ENCODE results near the gene RBM10.

RBM10 gene

DNA sequence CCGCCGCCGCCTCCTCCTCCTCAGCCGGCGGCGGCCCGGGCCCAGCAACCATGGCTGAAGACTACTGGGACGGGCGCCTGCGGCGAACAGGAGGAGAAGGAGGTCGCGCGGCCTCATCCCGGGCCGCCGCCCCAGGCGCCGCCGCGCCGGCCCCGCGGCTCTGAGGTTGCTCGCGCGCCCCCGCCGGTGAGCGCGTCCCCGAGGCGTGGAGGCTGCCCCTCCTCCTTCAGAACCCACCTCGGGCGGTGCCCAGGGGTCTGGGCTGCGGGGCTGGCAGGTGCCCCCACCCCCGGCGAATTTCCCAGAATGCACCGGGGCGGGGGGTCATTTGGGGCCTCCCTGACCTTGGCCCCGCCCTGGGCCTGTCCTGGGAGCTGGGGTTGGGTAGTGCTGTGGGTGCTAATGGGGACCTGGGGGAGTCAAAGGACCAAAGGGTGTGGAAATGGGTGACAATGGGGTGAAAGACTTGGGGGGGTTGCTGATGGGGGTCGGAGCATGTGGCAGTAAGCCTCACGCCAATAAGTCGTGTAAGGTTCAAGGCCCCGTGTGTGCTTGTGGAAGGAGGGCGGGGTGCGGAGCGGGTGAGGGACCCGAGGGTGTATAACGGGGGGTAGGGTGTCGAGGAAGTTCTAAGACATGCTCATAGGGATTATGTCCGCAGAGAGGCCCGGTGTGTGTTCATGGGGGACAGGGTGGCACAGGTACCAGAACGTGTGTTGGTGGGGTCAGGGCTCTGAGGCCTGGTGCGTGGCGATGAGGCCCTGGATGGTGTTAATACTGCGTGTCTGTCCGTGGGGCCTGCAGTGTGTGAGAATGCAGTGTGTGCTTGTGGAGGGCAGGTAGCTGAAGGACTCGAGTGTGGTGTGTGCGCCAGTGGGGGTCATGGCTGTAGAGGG lies 74.1 kb downstream of the RBM10 start:
- no peak for DNase-seq (ENCODE audit: low read depth)

DNA sequence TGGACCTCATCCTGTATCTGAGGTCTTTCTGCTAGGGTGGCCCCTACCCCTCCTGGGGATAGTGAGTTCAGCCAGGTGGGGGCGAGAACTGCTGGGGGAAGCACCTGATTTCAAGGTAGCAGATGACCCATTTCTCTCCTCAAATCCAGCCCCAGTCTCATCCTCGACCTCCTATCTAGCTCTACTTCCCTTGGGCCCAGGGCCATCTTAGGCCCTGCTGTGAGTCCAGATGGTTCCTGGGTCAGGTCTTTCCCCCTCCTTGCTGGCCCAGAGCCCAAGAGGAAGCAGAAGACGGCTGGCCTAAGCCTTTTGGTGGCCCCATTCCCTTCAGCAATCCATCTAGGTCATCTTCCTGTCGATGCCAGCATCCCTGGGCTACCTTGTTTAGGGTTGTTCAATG lies 76.7 kb downstream of the RBM10 start:
- no peak for DNase-seq (ENCODE audit: low read depth)

DNA sequence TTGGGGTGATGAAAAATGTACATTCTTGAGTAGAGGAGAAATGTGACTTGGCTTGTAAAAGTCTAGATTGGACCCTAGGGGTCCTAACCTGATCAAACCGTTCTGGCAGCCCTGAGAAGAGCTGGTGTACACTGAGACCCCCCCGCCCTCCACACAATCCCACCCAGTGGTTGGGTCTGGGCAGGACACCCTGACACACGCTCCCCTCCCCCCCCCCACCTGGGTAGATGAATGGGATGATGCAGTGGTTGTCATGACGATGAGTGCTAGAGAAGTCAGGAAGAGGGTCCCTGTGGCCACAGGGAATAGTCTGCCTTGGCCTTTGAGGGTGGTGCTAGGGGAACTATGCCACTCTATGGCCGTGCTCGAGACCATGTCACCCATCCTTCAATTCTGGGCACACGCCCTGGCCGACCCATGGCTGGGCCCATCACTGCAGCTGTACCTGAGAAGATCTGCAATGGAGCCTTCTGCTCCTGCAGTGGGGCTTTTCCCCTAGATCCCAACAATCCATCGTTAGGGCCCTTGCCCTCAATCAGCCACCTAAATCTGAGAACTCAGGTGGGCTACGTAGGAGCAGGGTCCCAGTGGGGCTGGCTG lies 77.8 kb downstream of the RBM10 start:
- DNase-seq (ENCODE audit: low read depth) = no peak

DNA sequence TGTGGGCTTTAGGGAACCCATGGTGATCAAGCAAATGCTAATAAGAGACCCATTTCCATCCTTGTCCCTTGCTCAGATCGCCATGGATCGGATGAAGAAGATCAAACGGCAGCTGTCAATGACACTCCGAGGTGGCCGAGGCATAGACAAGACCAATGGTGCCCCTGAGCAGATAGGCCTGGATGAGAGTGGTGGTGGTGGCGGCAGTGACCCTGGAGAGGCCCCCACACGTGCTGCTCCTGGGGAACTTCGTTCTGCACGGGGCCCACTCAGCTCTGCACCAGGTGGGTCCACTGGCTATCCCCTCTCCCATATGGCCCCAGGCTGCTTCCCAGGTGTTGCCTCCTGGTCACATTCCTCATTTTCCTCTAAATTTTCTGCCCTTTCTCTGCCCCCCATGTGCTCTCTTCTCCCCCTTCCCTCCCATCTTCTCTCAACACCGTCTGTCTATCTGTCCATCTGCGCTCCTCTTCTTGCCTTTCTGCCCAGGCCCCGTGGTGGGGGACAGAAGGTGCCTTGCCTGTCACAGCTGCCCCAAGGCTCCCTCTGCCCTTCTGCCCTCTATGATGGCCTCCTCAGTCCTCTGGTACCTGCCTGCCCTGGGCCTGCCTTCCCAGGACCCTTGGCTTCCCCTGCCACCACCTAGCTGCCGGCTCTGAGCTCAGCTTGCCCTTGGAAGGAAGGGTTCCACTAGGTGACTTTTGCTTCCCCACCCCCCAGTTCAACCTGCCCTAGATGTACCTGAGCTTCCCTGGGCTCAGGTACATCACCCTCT lies 78.6 kb downstream of the RBM10 start:
- DNase-seq (ENCODE audit: low read depth) = no peak

DNA sequence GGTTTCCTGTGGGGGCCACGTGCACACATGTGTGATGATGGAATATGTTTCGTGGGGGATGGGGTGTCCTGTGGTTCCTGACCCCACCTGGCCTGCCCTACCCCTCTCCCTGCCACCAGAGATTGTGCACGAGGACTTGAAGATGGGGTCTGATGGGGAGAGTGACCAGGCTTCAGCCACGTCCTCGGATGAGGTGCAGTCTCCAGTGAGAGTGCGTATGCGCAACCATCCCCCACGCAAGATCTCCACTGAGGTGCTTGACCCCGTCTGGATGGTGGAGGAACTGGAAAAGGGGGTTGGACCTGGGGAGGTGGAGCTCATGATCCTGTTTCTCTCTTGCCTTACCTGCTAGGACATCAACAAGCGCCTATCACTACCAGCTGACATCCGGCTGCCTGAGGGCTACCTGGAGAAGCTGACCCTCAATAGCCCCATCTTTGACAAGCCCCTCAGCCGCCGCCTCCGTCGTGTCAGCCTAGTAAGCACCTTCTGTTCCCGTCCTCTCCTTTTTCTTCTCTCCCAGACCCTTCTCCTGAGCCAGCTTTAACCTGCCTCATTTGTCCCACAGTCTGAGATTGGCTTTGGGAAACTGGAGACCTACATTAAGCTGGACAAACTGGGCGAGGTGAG lies 79.4 kb downstream of the RBM10 start:
- no peak for DNase-seq (ENCODE audit: low read depth)

DNA sequence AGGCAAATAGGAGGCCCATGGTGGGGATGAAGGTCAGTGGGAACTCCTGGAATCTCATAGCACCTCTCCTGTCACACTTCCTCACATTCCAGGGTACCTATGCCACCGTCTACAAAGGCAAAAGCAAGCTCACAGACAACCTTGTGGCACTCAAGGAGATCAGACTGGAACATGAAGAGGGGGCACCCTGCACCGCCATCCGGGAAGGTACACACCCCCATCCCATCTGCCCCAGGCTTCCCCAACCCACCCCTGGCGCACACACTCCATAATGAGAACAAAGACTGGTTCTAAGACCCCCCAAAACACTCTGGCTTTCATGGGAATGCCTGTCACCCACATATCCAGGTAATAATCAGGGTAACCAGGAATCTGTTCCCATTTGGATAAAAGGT lies 79.9 kb downstream of the RBM10 start:
- DNase-seq (ENCODE audit: low read depth) = no peak

DNA sequence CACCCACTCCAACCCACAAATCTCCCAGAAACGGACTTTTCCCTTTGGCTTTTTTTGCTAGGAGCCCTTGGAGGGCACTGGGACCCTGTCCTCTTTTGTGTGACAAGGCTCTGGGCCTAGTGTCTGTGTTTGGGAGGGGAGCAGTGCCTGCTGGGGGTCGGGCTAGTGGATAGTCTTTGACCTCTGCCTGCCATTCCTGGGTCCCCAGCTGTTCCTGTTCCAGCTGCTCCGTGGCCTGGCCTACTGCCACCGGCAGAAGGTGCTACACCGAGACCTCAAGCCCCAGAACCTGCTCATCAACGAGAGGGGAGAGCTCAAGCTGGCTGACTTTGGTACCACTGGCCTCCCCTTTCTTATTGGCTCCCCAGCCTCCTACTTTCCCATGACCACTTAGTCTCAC lies 81.0 kb downstream of the RBM10 start:
- DNase-seq (ENCODE audit: low read depth) = no peak

DNA sequence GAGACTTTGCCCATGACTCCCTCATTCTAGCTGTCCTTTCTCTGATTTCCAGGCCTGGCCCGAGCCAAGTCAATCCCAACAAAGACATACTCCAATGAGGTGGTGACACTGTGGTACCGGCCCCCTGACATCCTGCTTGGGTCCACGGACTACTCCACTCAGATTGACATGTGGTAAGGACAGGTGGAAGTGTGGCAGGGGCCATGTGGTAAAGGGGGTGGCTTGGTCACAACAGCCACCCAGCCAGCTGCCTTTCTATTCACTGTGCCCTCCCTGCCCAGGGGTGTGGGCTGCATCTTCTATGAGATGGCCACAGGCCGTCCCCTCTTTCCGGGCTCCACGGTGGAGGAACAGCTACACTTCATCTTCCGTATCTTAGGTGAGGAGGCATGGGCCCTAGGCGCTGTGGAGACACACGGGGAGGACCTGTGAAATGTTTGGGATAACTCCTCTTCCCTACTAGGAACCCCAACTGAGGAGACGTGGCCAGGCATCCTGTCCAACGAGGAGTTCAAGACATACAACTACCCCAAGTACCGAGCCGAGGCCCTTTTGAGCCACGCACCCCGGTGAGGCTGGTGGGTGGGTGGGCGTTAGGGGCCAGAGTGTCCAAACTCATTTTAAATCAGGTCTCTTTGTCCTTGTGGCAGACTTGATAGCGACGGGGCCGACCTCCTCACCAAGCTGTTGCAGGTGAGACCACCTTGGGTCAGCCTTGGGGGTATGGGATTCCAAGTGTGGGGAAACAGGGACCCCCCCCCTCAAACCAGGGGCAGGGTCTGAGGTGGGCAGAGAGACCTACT lies 81.7 kb downstream of the RBM10 start:
- no peak for DNase-seq (ENCODE audit: low read depth)

DNA sequence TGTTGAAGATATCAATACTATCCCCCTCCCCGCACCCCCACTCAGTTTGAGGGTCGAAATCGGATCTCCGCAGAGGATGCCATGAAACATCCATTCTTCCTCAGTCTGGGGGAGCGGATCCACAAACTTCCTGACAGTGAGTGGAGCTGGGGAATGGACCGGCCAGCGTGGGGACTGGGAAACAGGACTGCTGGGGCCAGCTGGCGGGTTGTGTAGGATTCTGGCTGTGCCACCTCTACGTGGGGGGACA lies 82.2 kb downstream of the RBM10 start:
- no peak for DNase-seq (ENCODE audit: low read depth)

DNA sequence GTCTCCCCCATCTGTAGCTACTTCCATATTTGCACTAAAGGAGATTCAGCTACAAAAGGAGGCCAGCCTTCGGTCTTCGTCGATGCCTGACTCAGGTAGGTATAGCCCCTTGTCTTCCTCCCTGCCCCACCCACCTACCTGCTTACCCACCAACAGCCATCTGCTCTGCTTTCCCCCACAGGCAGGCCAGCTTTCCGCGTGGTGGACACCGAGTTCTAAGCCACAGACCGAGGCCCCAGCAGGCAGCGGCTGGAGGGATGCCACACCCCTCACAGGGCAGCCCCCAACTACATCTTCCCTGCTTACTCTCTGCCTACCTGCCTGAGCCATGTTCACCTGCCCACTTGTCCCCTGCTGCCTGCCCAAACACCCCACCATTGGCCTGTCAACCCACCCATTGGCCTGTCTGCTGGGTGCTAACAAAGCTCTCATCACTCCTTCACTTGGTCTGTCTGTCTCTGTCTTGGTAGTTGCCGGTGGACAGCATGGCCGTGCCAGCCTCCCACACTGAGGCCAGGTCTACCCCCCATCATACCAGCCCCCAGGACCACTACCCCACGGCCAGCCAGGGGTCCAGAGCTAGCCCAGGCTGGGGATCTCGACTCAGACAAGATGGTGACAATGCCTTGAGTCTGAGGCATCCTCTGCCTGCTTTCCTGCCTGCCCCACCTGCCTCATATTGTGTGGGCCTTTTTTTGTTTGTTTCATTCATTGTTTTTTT lies 83.7 kb downstream of the RBM10 start:
- DNase-seq (ENCODE audit: low read depth) = no peak

DNA sequence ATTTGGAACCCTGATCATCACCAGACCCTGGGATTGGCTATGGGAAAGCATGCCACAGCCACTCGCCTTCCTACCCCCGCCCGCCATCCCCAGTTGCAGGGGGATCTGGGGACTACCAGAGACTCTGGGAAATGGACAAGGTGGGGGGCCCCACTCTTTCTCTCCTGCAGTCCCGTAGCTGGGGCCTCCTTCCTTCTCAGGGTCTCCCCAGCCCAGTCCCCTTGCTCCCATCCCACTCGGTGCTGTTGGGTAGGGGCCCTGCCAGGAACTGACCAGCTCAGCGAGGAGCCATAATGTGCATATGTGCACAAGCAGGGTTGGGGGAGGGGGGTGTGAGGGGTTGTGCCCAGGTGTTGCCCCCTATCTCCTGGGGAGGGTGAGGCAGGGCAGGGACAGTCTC lies 84.4 kb downstream of the RBM10 start:
- no peak for DNase-seq (ENCODE audit: low read depth)

DNA sequence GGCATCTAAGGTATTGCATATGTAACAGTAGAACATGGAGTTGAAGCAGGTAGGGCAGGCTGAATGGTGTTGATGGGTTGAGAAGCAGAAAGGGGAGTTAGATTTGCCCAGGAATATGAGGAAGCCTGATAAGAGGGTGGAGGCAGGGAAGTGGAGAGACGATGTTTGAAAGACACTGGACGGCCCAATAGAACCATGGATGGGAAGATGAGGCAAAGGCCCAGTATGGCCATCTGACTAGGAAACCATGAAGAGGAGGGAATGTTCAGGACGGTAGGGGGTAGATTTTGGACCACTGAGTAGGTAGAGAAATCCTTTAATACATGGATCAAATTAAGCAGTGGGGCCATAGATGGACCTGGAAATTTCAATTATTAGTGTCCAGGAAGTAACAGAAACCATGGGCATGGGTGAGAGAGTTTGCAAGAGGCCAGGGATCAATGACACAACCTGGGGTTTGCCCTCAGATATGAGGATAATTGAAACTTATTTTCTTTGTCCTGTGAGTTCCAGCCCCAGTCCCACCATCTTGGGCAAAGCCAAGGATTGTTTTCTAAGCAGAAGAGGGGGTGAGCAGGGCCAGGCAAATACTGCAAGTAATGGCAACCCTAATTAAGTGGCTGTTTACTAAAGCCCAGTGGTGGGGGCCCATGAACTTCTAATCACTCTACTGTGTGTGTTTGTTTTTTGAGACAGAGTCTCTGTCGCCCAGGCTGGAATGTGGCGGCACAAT lies 85.3 kb downstream of the RBM10 start:
- no peak for DNase-seq (ENCODE audit: low read depth)

DNA sequence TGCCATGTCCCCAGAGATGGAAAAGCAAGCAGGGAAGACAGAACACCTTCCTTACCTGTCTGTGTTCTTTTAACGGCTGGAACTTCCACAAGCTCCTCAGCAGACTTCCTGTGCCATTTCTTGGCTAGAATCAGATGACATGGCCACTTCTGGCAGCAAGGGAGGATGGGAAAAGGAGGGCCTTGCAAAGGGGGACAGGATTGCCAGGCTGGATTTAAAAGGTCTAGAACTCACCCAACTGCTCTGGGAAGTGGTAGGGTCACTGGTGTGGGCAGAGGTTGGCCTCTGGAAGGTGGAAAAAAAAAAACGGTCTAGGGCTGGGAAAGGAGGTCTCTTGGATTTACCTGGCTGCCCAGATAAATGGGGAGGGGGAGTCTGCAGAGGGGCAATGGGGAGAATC lies 86.1 kb downstream of the RBM10 start:
- DNase-seq (ENCODE audit: low read depth) = no peak

DNA sequence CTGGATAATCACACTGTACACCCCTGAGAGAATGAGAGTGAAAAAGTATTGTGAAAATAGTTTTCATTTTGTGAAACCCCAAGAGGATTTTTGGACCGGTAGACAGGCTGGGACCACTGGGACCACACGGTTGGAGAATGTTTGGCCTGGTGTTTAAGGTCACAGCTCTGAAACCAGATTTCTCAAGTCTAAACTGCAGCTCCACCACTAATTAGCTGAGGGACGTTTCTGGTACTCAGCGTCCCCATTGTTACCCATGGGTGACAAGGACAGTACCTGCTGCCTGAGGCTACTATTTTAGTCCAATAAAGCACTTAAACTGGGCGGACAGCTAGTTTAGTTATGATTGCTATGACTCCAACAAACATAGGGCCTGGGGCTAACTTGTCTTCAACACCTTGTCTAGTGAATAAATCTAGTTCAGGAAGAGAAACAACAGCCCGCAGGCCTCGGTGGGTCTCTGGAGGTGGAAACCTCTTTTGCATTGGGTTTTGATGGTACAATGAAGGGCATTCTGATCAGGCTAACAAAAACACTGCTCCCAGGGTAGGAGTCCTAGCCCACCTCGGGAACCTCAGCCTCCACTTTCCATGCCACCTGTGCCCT lies 87.3 kb downstream of the RBM10 start:
- no peak for DNase-seq (ENCODE audit: low read depth)

DNA sequence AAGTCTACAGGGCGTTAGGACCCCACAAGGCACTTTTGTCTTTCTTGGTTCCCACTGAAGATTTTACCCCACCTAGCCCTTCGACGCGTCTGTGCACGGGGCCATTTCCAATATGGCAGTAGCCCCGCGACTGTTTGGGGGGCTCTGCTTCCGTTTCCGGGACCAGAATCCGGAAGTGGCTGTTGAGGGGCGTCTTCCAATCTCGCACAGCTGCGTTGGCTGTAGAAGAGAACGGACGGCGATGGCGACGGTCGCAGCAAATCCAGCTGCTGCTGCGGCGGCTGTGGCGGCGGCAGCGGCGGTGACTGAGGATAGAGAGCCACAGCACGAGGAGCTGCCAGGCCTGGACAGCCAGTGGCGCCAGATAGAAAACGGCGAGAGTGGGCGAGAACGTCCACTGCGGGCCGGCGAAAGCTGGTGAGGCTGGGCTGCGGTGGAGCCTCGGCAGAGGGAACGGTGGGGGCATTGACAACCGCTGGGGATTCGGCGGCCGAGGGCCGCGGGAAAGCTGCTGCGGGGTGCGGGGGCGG lies 87.8 kb downstream of the RBM10 start, which contains the start of gene USP11:
Gene USP11, plus strand, starts transcription at position 207 of the 530 bp plus-strand sequence. Its CDS starts 35 bp downstream, at position 242.
- DNase-seq (ENCODE audit: low read depth) = no peak

DNA sequence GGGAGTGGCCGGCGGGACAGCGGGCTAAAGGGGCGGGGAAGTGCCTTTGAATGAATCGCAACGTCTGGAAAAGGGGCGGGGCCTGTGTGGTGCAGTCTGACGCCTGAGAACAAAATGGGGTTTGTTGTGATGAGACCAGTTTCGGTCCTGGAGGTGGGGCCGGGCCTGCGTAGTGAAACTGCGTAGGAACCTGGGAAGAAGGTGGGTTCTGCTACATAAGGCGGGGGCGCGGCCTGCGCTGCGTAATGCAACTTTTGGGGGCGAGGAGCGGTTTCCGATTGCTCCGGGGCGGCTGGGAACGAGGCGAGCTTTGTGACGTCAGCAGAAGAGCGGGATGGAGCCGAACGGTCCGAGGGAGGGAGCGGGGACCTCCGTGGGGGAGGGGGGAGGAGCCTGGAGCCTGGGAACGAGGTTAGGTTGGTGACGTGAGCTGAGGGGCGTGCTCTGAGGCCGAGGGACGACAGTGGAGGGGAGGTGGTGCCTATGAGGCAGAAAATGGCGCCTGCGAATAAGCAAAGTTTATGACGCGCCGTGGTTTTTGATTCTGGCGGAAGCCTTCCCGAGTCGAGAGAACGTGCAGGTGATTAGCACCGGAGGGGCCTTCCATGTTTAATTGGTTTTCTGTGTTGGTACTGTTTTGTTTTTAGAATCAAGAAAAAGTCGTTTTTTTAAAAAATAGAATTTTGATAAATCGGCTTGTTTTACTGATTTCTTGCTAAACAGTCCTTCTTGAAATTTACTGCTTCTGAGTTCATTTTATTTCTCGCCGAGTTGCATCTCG lies 88.5 kb downstream of the RBM10 start:
- DNase-seq (ENCODE audit: low read depth) = peak; percentile 88

DNA sequence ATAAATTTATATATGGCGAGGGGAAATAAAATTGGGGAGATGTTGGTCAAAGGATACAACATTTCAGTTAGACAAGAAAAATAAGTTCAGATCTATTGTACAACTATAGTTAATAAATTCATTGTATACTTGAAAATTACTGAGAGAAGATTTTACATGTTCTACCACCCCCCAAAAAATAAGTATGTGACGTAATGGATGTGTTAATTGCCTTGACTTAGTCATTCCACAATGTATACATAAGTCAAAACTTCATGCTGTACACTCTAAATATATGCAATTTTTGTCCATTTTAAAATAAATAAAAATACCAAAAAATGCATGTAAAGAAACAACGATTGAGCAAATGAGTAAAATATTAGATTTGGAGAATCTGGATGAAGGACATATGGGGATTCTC lies 89.6 kb downstream of the RBM10 start:
- no peak for DNase-seq (ENCODE audit: low read depth)

DNA sequence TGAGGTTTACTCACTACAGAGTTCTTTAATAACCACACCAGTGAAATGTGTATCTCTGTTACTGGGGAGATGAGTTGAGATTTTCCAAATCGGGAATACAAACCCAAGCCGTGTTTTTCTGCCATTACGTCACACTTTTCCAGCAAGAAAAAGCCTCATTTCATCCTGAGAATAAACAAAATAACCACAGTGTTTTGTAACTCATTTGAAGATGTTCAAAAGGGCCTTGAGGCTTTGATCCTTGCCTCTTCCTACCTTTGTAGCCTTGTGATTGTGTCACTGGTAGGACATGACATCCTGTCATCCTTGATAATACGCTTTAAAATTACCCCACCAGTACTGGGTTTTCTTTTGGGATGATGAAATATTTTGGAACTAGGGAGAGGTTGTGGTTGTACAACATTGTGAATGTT lies 90.7 kb downstream of the RBM10 start:
- no peak for DNase-seq (ENCODE audit: low read depth)
